HepG2 (cell line): Measurements from ENCODE around the gene AP4E1. TPM values are rescaled to one million over a fixed set of nuclear protein-coding genes. Genes with fewer than 3 reads are reported as not detected.

ENCODE experiments used
- ATAC-seq: fragments of 200-7000 bp; cut with Tn5 transposase; 3 replicates; pipeline ENCODE4 v1.9.1; 2020; ENCODE audit warnings: mild to moderate bottlenecking, moderate library complexity
- BruUV-seq: library from RNA; stranded (reverse); fragments of 400-500 nt; replicated peaks from 2 replicates; lab custom pipeline; 2021; lab: Mats Ljungman, UMichigan
- CTCF ChIA-PET: fragments of 300-600 bp; formaldehyde crosslinking; extraction: SDS; loops from one replicate; lab custom pipeline; 2021; ENCODE audit warnings: low total read pairs, inconsistent platforms, low intra/inter-chr PET ratio; lab: Yijun Ruan, JAX
- POLR2A ChIA-PET: fragments of 350-600 bp; sonication (Branson Sonifier 250); formaldehyde crosslinking; loops from one replicate; lab custom pipeline; 2020; ENCODE audit warnings: antibody characterized with exemption, inconsistent platforms; lab: Yijun Ruan, JAX
- DNase-seq: peaks from one replicate; pipeline ENCODE4 v3.0.0-alpha.2; 2015; ENCODE audit warnings: low spot score
- FAIRE-seq: peaks from 3 replicates; lab custom pipeline; 2011; peaks lifted over from hg19 to GRCh38; lab: Jason Lieb, UNC
- H2AFZ ChIP-seq: one replicate; pipeline ENCODE4 v1.6.1; 2011; ENCODE audit warnings: low read length, inconsistent platforms
- H3K27ac ChIP-seq: fragments of 300-600 bp; 3 replicates; pipeline ENCODE4 v1.8.0; 2011; ENCODE audit warnings: mixed run types, mild to moderate bottlenecking, mixed read lengths, low read length, inconsistent platforms; ENCODE audit not compliant: insufficient read depth; ENCODE audit errors: extremely low read length
- H3K27me3 ChIP-seq, 2 experiments: fragments of 200-600 bp in 1 of 2; 2 replicates in 1 of 2; 3 replicates in 1 of 2; pipeline versions ENCODE4 v1.6.0 to v1.8.0; 2011; ENCODE audit warnings: low read length in 2 of 2, mild to moderate bottlenecking in 2 of 2, moderate library complexity in 2 of 2, inconsistent platforms in 1 of 2; ENCODE audit not compliant: insufficient read depth in 2 of 2, control insufficient read depth in 1 of 2
- H3K36me3 ChIP-seq, 2 experiments: fragments of 200-600 bp in 1 of 2; replicated peaks in 1 of 2; 2 replicates in 1 of 2; 3 replicates in 1 of 2; pipeline versions ENCODE4 v1.5.1 to v1.8.0; 2011; ENCODE audit warnings: low read length in 2 of 2, inconsistent platforms in 1 of 2; ENCODE audit not compliant: insufficient read depth in 2 of 2, control insufficient read depth in 1 of 2
- H3K4me1 ChIP-seq: 2 replicates; pipeline ENCODE4 v1.5.1; 2012; ENCODE audit warnings: low read length, inconsistent platforms; ENCODE audit not compliant: insufficient read depth
- H3K4me2 ChIP-seq: 2 replicates; pipeline ENCODE4 v1.6.0; 2011; ENCODE audit warnings: low read depth, low read length, inconsistent platforms
- H3K4me3 ChIP-seq, 3 experiments: fragments of 200-600 bp in 1 of 3; sonication (generic), shearing (Covaris generic) in 1 of 3; replicated peaks in 1 of 3; 2 replicates each; pipeline ENCODE4 v1.5.1; 2011 to 2016; ENCODE audit warnings: low read length in 3 of 3, inconsistent platforms in 2 of 3, low read depth in 2 of 3, mild to moderate bottlenecking in 2 of 3, control low read depth in 1 of 3, mixed read lengths in 1 of 3; ENCODE audit not compliant: insufficient read depth in 1 of 3
- H3K79me2 ChIP-seq: one replicate; pipeline ENCODE4 v1.6.1; 2011; ENCODE audit warnings: low read length, inconsistent platforms; ENCODE audit not compliant: insufficient read depth
- H3K9ac ChIP-seq: 2 replicates; pipeline ENCODE4 v1.6.0; 2011; ENCODE audit warnings: mild to moderate bottlenecking, low read depth, low read length, inconsistent platforms; ENCODE audit not compliant: insufficient read depth
- H3K9me3 ChIP-seq: 2 replicates; pipeline ENCODE4 v1.5.1; 2012; ENCODE audit warnings: mild to moderate bottlenecking, low read length
- H4K20me1 ChIP-seq: 2 replicates; pipeline ENCODE4 v1.6.0; 2011; ENCODE audit warnings: inconsistent platforms, mild to moderate bottlenecking, low read length, moderate library complexity; ENCODE audit not compliant: insufficient read depth
- ARID4A ChIP-seq: sonication (generic); formaldehyde crosslinking; IDR thresholded peaks from 2 replicates; pipeline ENCODE4 v1.5.0; 2020; ENCODE audit warnings: mild to moderate bottlenecking, missing genetic modification reagents, borderline replicate concordance
- BATF2 ChIP-seq: sonication (generic); formaldehyde crosslinking; IDR thresholded peaks from 2 replicates; pipeline ENCODE4 v1.8.0; 2022; ENCODE audit warnings: mild to moderate bottlenecking, missing genetic modification reagents, moderate library complexity
- E2F1 ChIP-seq: sonication (generic); formaldehyde crosslinking; IDR thresholded peaks from 2 replicates; pipeline ENCODE4 v1.5.0; 2020; ENCODE audit warnings: missing genetic modification reagents
- MEIS1 ChIP-seq: sonication (generic); formaldehyde crosslinking; IDR thresholded peaks from 2 replicates; pipeline ENCODE4 v1.9.0; 2021; ENCODE audit warnings: mild to moderate bottlenecking, missing genetic modification reagents, moderate library complexity, borderline replicate concordance
- NR1H2 ChIP-seq: sonication (generic); formaldehyde crosslinking; IDR thresholded peaks from 2 replicates; pipeline ENCODE4 v1.8.1; 2022; ENCODE audit warnings: low read depth, missing genetic modification reagents, borderline replicate concordance
- THAP11 ChIP-seq: IDR thresholded peaks from 2 replicates; pipeline ENCODE4 v1.6.1; 2016; ENCODE audit warnings: missing biosample characterization, missing genetic modification reagents
- ZNF138 ChIP-seq: sonication (generic); formaldehyde crosslinking; IDR thresholded peaks from 2 replicates; pipeline ENCODE4 v1.5.0; 2020; ENCODE audit warnings: mild to moderate bottlenecking, low read depth, missing genetic modification reagents
- ZNF614 ChIP-seq: IDR thresholded peaks from 2 replicates; pipeline ENCODE4 v1.6.1; 2018; ENCODE audit warnings: missing biosample characterization, missing genetic modification reagents, inconsistent platforms, borderline replicate concordance
- ZNF75D ChIP-seq: sonication (generic); formaldehyde crosslinking; IDR thresholded peaks from 2 replicates; pipeline ENCODE4 v1.8.1; 2023; ENCODE audit warnings: missing genetic modification reagents, mild to moderate bottlenecking, borderline replicate concordance
- ZUFSP ChIP-seq: sonication (generic); formaldehyde crosslinking; IDR thresholded peaks from 2 replicates; pipeline ENCODE4 v1.9.0; 2021; ENCODE audit warnings: missing genetic modification reagents, mild to moderate bottlenecking, borderline replicate concordance
- WGBS: methylation state at CpG from one replicate; pipeline ENCODE4 v1.1.6; 2017; ENCODE audit warnings: low lambda C conversion rate; 5-methylcytosine and 5-hydroxymethylcytosine counted together
- in situ Hi-C: cut with HindIII; loops from 2 replicates; pipeline ENCODE4 v1.10.0; 2017; ENCODE audit warnings: low pct_unique_long_range_greater_than_20kb; ENCODE audit not compliant: extremely low pct_ligation_motif_present
- intact Hi-C: fragments of 100-400 bp; cut with micrococcal nuclease; formaldehyde crosslinking; loops from one replicate; pipeline ENCODE4 v1.10.0; 2022; ENCODE audit not compliant: unreplicated experiment
- polyA plus RNA-seq, 8 experiments: library from polyadenylated mRNA; depleted of rRNA in 3 of 8; stranded (reverse) in 7 of 8; unstranded in 1 of 8; fragments of >200 nt; fragmentation: Illumina TruSeq in 4 of 8; extraction: Trizol in 4 of 8; gene quantifications; 2 replicates each; pipeline versions ENCODE4 v1.2.1 to v1.2.3, GENCODE V29; 2011 to 2016; ENCODE audit warnings: low read depth in 4 of 8, missing spikeins in 1 of 8, mixed read lengths in 1 of 8; ENCODE audit not compliant: insufficient read depth in 1 of 8
- total RNA-seq, 5 experiments: library from RNA; depleted of rRNA; stranded (reverse); fragments of >200 nt; fragmentation: Illumina TruSeq; extraction: Trizol; gene quantifications; 2 replicates each; pipeline ENCODE4 v1.2.3, GENCODE V29; 2016; ENCODE audit warnings: low read depth in 1 of 5

Gene AP4E1
- total and polyA plus RNA-seq, 2 of the 13 experiments (the other 11 are each of a cell fraction or from before 2014, with no cell fraction given), result 2.2 to 7.8 TPM

GRCh38 chr15:50888054-50888453 is 20.4 kb upstream of the AP4E1 start:
- intact Hi-C loops (no loop called here), in situ Hi-C loops (no loop called here)
- TF ChIP-seq THAP11 (no peak), ZNF138 (CRISPR knock-in tag) (no peak), NR1H2 (no peak), BATF2 (CRISPR knock-in tag) (no peak), ZNF75D (no peak)
- DNase-seq, result no peak
- Histone ChIP-seq H3K4me1 (peaks cover 12% of the 10 kb centered on the region), H2AFZ (no peak overlapping the region), H3K79me2 (no peaks in the 10 kb centered on the region), H3K9ac (no peak overlapping the region), H3K9me3 (no peaks in the 10 kb centered on the region), H3K27me3 (no peaks in the 10 kb centered on the region; a peak in 1 of 5 replicates), H3K4me3 (no peak overlapping the region), H3K4me2 (no peak overlapping the region), H3K36me3 (no peaks in the 10 kb centered on the region), H3K27ac (no peak overlapping the region), H4K20me1 (no peaks in the 10 kb centered on the region)
- no peak for FAIRE-seq
- ATAC-seq, result no peak
- 71% methylated on average over 3 of the region's 3 CpGs for WGBS
- ChIA-PET POLR2A (no interaction called here), CTCF (interaction anchor here (4.1 kb wide), 1 partner anchor 212 kb away, joined by 25 read pairs; no protein-coding TSS in a partner anchor)
- no TSS peak for BruUV-seq

- ChIA-PET POLR2A (no interaction called here), CTCF (no interaction called here)
- WGBS, result 98% methylated on average over 9 of the region's 9 CpGs
- in situ Hi-C loops, result no loop called here
- intact Hi-C loops, result no loop called here
- no TSS peak for BruUV-seq
- DNase-seq (no peak), ATAC-seq (no peak), FAIRE-seq (no peak)
- no peak overlapping the region for H3K4me2 ChIP-seq
- no peak overlapping the region for H3K9ac ChIP-seq
- H3K9me3 ChIP-seq, result no peaks in the 10 kb centered on the region; the same call in 1 of the 2 replicates
- H3K4me1 ChIP-seq, result peaks cover 8% of the 10 kb centered on the region
- H3K27me3 ChIP-seq, result no peaks in the 10 kb centered on the region
- no peak overlapping the region for H3K4me3 ChIP-seq
- no peak overlapping the region for H3K27ac ChIP-seq
- H2AFZ ChIP-seq, result no peak overlapping the region
- H4K20me1 ChIP-seq, result no peaks in the 10 kb centered on the region
- H3K79me2 ChIP-seq, result no peaks in the 10 kb centered on the region
- H3K36me3 ChIP-seq, result no peaks in the 10 kb centered on the region
- TF ChIP-seq ARID4A (CRISPR knock-in tag), result no peak
- TF ChIP-seq E2F1, result no peak
- no peak for TF ChIP-seq ZNF614 (CRISPR knock-in tag)
- TF ChIP-seq ZUFSP, result no peak
- TF ChIP-seq MEIS1 (CRISPR knock-in tag), result no peak
Measured at GRCh38 chr15:50889589-50889988, 18.9 kb upstream of the AP4E1 start.
